ENCODE data around the gene YKT6. TPM values are rescaled to one million over a fixed set of nuclear protein-coding genes. Genes with fewer than 3 reads are reported as not detected.

YKT6 gene
- total RNA-seq, 1 donor from 2014 or later, result 53.3 TPM

- intact Hi-C loops (cut with micrococcal nuclease), result no loop called here
- TF ChIP-seq CTCF (IDR thresholded peaks at IDR 0.05; ENCODE audit: borderline replicate concordance), result no peak
- no peaks in the 10 kb centered on the region for H3K27me3 ChIP-seq (ENCODE audit: low read depth)
- no peak for DNase-seq
- no peaks in the 10 kb centered on the region for H3K36me3 ChIP-seq
- no peaks in the 10 kb centered on the region for H3K9me3 ChIP-seq (replicated peaks)
- no peak overlapping the region for H3K4me3 ChIP-seq
- peaks cover 13% of the 10 kb centered on the region for H3K4me1 ChIP-seq
- no peak overlapping the region for H3K27ac ChIP-seq (replicated peaks)
Measured at GRCh38 chr7:44158873-44159631, 41.7 kb upstream of the YKT6 start.

- Histone ChIP-seq H3K36me3 (no peaks in the 10 kb centered on the region), H3K4me3 (no peak overlapping the region), H3K9me3 (replicated peaks) (no peaks in the 10 kb centered on the region), H3K4me1 (peaks cover 13% of the 10 kb centered on the region), H3K27ac (replicated peaks) (no peak overlapping the region), H3K27me3 (ENCODE audit: low read depth) (no peaks in the 10 kb centered on the region)
- TF ChIP-seq CTCF (IDR thresholded peaks at IDR 0.05; ENCODE audit: borderline replicate concordance), result no peak
- DNase-seq, result no peak
- intact Hi-C loops (cut with micrococcal nuclease), result no loop called here
Measured at GRCh38 chr7:44159824-44160630, 40.8 kb upstream of the YKT6 start.

GRCh38 chr7:44161371-44161770 lies 39.4 kb upstream of the YKT6 start:
- DNase-seq, result no peak
- Histone ChIP-seq H3K27me3 (ENCODE audit: low read depth) (no peaks in the 10 kb centered on the region), H3K4me1 (peaks cover 13% of the 10 kb centered on the region), H3K4me3 (no peak overlapping the region), H3K9me3 (replicated peaks) (no peaks in the 10 kb centered on the region), H3K36me3 (no peaks in the 10 kb centered on the region), H3K27ac (replicated peaks) (no peak overlapping the region)
- TF ChIP-seq CTCF (IDR thresholded peaks at IDR 0.05; ENCODE audit: borderline replicate concordance), result no peak
- intact Hi-C loops (cut with micrococcal nuclease), result no loop called here

- intact Hi-C loops (cut with micrococcal nuclease), result no loop called here
- no peak for DNase-seq
Measured at GRCh38 chr7:44162179-44162578, 38.6 kb upstream of the YKT6 start.

More at GRCh38 chr7:44162179-44162578, 38.6 kb upstream of the YKT6 start:
- H3K9me3 ChIP-seq (replicated peaks), result no peaks in the 10 kb centered on the region
- no peaks in the 10 kb centered on the region for H3K36me3 ChIP-seq
- no peak for TF ChIP-seq CTCF (IDR thresholded peaks at IDR 0.05; ENCODE audit: borderline replicate concordance)
- no peaks in the 10 kb centered on the region for H3K27me3 ChIP-seq (ENCODE audit: low read depth)
- H3K4me1 ChIP-seq, result peaks cover 13% of the 10 kb centered on the region
- H3K4me3 ChIP-seq, result no peak overlapping the region
- no peak overlapping the region for H3K27ac ChIP-seq (replicated peaks)

All from left ventricle myocardium inferior (tissue), 1 donor.